HG03354 (cell line): ENCODE data around the gene NLRP12.
"Not testable (repeated sequence)": the region's sequence is repeated elsewhere in the genome, so short reads cannot be mapped to it uniquely, and the experiment has no call there.

Experiments
- ATAC-seq: cut with Tn5 transposase; IDR thresholded peaks from one replicate; pipeline ENCODE4 v1.9.1; 2021; ENCODE audit warnings: mild to moderate bottlenecking; ENCODE audit not compliant: unreplicated experiment, poor library complexity, severe bottlenecking

NLRP12 gene, protein sequence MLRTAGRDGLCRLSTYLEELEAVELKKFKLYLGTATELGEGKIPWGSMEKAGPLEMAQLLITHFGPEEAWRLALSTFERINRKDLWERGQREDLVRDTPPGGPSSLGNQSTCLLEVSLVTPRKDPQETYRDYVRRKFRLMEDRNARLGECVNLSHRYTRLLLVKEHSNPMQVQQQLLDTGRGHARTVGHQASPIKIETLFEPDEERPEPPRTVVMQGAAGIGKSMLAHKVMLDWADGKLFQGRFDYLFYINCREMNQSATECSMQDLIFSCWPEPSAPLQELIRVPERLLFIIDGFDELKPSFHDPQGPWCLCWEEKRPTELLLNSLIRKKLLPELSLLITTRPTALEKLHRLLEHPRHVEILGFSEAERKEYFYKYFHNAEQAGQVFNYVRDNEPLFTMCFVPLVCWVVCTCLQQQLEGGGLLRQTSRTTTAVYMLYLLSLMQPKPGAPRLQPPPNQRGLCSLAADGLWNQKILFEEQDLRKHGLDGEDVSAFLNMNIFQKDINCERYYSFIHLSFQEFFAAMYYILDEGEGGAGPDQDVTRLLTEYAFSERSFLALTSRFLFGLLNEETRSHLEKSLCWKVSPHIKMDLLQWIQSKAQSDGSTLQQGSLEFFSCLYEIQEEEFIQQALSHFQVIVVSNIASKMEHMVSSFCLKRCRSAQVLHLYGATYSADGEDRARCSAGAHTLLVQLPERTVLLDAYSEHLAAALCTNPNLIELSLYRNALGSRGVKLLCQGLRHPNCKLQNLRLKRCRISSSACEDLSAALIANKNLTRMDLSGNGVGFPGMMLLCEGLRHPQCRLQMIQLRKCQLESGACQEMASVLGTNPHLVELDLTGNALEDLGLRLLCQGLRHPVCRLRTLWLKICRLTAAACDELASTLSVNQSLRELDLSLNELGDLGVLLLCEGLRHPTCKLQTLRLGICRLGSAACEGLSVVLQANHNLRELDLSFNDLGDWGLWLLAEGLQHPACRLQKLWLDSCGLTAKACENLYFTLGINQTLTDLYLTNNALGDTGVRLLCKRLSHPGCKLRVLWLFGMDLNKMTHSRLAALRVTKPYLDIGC

DNA sequence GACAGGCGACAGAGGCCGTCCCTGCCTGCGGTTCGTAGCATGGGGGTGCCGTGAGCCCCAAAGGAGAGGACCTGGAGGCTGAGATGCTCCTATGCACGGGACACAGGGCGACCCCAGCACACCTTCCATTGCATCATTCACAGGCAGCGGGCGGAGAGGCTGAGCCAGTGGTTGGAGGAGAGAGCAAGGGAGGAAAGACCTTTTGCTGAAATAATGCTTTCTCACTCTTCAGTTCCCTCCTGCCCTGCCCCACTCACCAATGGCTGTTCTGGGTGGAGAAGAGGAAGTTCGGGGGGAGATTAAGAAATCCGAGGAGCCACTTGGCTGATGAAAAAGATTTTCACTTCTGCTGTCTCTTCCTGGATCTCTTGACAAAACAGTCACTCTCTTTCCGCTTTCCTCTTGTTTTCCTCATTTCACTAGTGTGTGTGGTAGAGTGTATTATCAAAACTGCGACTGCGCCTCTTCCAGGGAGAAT is at the start of gene NLRP12:
TSS of gene NLRP12 (minus strand) at position 181 of the 478 bp plus-strand sequence. CDS start at position 41, 140 bp downstream.
- ATAC-seq, result no peak

GRCh38 chr19:53872762-53873161 is 48.6 kb upstream of the NLRP12 start:
- ATAC-seq, result no peak

DNA sequence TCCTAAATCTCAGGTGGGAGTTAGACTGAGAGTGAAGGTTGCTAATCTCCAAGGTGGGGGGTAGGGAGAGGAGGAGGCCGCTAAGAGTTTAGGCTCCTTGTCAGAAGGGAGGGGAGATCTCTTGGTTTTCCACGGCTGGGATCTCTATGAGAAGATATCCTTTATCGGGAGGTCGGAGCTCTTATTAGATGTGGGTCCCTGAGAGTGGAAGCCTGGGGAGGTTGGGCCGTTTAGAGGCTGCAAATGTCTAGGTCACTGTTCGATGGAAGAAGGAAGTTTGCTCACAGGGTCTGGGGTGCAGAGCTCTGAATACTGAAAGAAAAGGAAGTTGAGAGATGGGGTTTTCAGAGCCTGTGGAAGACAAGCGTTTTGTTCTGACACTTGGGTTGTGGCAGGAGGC is 47.3 kb upstream of the NLRP12 start:
- no peak for ATAC-seq

GRCh38 chr19:53870485-53870844 is 46.4 kb upstream of the NLRP12 start:
- no peak for ATAC-seq

DNA sequence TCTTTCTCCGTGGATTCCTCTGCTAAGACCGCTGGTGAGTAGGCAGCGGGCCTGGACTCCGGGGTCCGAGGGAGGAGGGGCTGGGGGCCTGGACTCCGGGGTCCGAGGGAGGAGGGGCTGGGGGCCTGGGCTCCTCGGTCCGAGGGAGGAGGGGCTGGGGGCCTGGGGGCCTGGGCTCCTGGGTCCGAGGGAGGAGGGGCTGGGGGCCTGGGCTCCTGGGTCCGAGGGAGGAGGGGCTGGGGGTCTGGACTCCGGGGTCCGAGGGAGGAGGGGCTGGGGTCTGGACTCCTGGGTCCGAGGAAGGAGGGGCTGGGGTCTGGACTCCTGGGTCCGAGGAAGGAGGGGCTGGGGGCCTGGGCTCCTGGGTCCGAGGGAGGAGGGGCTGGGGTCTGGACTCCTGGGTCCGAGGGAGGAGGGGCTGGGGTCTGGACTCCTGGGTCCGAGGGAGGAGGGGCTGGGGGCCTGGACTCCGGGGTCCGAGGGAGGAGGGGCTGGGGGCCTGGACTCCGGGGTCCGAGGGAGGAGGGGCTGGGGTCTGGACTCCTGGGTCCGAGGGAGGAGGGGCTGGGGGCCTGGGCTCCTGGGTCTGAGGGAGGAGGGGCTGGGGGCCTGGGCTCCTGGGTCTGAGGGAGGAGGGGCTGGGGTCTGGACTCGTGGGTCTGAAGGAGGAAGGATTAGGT is 45.8 kb upstream of the NLRP12 start:
- ATAC-seq, result not testable (repeated sequence)

GRCh38 chr19:53868892-53869804 is 45.0 kb upstream of the NLRP12 start:
- ATAC-seq, result no peak

DNA sequence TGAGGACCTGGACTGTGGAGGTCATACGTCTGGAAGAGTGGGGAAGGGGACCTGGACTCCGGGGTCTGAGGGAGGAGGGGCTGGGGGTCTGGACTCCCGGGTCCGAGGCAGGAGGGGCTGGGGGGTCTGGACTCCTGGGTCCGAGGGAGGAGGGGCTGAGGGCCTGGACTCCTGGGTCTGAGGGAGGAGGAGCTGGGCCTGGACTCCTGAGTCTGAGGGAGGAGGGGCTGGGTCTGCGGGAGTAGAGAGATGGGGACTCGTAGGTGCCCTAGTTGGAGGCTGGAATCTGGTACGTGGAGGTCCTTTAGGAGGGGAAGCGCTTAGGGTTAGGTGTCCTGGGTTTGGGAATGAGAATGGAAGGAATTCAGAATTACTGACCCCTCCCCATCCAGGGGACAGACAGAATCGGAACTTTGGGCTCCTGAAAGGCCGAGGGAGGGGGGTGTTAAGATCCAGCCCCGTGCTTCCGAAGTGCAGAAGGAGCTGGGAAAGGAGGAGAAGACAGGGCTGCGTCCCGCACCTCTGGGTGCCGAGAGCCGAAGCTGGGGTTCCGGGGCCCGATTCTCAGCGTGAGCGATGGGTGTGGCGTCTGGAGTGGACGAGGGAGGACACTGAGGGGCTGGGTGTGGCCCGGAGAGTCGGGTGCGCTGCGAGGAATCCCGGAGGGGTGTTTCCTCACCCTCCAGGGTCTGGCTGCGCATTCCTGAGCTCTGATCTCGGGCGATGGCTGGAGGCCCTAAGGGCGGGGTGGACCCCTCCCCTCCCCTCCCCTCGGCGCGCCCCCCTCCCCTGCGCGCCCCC is 44.2 kb upstream of the NLRP12 start:
- no peak for ATAC-seq

GRCh38 chr19:53867225-53868090 is 43.3 kb upstream of the NLRP12 start, which contains the start of gene MYADM:
MYADM (plus strand) TSS chr19:53867883; CDS start chr19:53873530, 5,647 bp downstream.
- peak; percentile 76 for ATAC-seq

GRCh38 chr19:53866865-53867224 is 42.7 kb upstream of the NLRP12 start:
- no peak for ATAC-seq

DNA sequence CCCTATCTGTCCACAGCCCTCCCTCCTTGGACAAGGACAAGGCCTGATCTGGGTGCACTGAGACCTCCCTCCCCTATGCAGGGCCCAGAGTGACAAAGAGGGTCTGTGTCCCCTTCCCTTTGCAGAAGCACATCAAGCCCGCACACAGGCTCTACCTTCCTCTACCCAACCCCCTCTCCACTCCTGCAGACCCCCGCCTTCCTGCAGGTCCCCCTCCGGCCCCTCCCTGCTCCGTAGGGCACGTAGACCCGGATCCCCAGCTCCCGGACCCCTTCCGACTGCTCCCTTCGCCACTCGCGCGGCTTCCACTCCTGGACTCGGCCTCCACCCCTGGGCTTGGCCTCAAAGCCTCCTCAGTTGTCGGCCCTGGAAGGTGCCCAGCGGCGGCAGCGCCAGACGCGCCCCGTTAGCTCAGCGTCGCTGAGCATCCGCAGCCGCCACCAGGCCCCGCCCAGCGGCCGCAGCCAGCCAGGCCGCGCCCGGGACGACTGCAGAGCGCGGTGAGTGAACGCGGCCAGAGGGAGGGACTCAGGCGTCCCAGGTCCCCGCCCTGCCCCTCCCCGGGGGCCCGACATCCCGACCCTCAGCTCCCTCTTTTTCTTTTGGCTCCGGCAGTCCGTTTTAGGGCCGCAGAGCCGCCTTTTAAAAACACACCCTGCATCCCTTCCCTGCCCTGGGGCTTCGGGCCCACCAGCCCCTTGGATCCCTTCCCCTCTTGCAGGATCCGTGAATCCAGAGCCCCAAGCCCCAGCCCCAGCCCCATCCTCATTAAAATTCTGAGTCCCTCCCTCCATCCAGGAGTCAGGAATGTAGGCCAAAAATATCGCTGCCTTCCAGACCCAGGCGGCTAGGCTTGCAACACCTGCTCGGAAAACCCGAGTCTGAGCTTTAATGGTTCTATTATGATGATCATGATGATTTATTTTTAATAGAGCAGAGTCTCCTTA is 42.1 kb upstream of the NLRP12 start:
- ATAC-seq, result peak; percentile 24

DNA sequence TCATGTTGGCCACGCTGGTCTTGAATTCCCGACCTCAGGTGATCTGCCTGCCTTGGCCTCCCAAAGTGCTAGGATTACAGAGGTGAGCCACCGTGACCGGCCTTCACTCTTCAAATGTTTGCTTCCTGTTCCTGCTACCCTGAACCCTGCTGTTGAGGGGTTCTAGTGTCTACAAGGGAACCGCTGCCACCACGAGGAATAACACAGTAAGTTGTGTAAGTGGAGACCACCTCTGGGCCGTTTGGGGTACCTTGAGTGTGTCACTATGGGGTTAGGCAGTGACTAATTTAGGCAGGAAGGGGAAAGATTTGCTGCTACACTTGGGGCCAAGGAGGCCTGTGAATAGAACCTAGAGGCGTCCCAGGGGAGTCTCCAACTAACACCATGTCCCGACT is 41.4 kb upstream of the NLRP12 start:
- no peak for ATAC-seq

DNA sequence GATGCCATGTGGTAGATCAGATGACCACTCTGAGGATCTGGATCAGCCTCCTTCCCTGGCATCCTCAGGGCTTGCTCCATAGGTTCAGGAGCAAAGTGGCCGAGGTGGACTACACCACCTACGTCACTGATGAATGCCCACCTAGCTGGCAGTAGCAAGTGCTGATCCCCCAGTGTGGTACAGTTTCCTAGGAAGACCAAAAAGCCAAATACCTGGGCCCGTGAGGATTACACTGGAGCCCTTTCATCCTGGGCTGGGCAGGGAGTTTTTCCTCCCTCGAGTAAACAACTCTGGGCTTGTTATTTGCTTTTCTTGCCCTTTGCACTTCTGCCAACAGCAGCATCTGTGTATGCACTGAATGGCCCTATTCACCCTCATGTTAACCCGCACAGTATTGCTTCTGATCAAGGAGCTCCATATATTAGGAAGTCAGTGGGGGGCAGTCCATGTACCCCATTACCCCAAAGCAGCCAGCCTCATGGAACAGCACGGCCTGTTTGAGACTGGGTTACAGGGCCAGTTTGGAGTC is 40.3 kb upstream of the NLRP12 start:
- ATAC-seq, result no peak

DNA sequence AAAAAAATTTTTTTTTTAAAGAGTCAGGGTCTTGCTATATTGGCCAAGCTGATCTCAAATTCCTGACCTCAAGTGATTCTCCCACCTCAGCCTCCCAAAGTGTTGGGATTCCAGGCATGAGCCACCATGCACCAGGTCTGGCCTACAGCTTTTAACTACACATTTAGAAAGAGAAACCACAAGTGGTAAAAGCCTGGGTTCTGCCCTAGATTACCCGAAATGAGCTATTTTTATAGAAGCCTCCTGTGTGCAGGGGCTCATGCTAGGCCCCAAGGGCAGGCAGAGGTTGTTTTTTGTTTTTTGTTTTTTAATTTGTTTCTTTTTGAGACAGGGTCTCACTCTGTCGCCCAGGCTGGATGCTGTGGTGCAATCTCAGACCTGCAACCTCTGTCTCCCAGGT is 29.6 kb upstream of the NLRP12 start:
- ATAC-seq, result no peak

GRCh38 chr19:53849237-53849676 is 25.1 kb upstream of the NLRP12 start:
- no peak for ATAC-seq

GRCh38 chr19:53847555-53847954 is 23.4 kb upstream of the NLRP12 start:
- ATAC-seq, result no peak

DNA sequence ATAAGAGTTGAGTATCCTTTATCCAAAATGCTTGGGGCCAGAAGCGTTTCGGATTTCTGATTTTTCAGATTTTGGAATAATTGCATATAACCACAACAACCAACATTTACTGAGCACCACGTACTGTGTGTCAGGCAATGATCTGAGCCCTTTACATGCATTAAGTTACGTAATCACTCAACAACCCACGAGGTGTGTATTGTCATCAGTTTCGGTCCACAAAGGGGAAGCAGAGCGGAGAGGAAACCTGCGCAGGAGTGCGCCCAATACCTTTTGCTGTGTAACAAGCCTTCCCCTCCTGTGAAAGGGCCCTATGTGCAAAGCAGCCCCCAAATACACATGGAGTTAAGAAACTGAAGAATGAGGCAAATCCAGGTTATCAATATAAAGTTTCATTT is 20.7 kb upstream of the NLRP12 start:
- no peak for ATAC-seq
